HG02852 (cell line): ENCODE results near the gene NYNRIN.
A peak's percentile ranks its signal among the peaks of the same experiment; 100 is the strongest.

Experiments used
- ATAC-seq: cut with Tn5 transposase; IDR thresholded peaks from one replicate; pipeline ENCODE4 v1.9.1; 2021; ENCODE audit warnings: mild to moderate bottlenecking, moderate library complexity; ENCODE audit not compliant: unreplicated experiment

NYNRIN gene

GRCh38 chr14:24390701-24391468 is 7.9 kb upstream of the NYNRIN start:
- no peak for ATAC-seq

GRCh38 chr14:24392325-24393091 is 6.3 kb upstream of the NYNRIN start:
- no peak for ATAC-seq

DNA sequence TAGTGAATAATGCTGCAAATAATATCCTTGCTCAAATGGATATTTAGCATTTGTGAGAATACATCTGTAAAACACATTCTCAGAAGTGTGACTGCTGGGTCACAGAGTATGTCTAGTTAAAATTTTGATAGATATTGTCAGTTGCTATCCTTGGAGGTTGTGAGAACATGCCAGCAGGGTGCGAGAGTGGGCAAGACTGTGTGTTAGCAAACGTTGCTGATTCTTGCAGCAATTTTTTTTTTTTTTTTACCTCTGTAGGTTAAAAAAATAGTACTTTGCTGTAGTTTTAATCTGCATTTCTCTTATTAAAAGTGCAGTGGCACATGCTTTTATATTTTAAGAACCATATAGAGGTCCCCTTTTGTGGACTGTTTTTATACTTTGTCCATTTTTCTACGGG is 4.5 kb upstream of the NYNRIN start:
- no peak for ATAC-seq

DNA sequence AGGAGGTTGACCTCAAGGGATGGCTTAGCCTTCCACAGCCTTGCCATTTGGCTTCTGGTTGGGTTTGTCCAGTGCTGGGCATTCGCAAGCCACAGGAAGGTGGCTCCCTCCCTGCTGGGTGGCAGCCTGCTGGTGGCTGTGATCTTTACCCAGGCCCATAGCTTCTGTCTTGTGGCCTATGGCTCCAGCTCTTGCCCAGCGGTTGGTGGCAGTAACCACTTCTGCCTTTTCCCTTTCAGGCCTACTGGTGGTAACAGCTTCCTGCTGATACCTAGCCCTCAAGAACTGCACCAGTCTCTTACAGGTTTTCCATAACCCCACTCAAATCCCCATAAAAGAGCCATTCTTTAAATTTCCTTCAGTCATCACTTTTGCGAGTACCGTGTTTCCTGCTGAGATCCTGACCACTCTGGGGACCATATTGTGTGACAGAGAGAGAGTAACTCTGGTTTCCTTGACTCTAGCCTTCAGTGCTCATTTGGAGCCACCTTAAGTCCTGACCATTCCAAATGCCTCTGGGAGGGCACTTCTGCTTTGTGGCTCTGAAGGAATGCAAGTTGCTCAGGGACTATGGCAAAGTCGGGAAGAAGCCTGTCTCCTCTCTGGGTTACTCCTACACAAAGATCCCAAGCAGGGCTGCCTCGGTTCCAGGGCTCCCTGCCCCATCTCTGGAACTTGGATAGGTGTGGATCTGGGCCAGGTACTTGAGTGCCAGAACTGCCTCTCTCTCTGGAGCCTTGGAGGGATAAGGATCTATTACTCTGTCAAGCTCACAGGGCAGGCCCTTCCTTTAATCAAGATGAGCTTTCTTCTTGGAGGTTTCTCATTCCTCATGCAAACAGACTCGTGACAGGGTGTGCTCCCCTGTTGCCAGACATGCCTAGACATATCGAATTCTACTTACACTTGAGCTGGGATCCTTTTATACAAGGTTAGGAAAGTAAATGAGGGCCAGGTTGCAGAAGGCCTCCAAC is 2.9 kb upstream of the NYNRIN start:
- no peak for ATAC-seq

DNA sequence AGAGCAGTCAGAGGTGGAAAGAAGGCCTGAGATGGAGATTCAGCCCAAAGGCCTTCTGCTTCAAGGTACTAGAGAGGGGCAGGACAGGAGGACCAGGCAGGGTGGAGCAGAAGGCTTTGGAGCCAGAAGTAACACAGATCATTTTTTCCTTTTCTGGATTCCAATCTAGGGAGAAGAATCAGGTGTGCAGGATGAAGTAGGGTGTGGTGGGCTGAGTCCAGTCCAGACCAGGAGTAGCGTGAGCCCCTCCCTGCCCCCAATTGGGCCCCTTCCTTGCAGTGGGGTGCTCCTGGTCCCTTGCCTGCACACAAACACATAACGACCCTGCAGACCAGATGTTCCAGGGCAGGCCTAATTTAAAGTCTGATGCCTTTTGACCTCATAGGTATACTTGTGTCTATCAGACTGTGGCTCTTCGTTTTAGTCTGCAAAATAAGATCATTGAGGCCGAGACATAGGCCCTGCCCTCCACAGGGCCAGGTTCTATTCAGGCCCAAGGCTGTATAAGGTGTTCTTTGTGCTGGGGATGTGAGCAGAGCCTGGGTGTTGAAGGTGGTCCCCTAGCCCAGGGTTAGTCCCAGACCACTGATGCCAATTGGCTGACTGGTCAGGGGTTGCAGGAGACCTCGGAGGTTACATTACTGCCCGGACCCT is 1.0 kb upstream of the NYNRIN start:
- ATAC-seq = no peak

- no peak for ATAC-seq
These were observed 530 bp upstream of the NYNRIN start for GRCh38 chr14:24398293-24398652.

DNA sequence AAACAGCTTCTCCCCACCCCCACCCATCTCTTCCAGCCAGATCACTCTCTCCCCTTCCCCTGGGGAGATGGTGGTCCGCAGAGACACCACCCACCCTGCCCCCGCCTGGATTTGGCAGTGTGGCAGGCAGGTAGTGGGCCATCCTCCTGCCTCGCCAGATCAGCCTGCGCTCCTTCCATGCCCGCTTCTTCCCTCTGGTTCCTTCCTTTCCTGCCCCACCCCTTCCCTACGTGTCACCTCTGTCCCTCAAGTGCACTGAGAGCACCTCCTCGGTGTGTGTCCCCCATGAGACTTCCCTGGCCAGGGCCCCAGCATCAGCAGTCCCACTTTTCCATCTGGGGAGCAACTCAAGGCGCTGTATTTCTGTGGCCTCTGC is 632 bp downstream of the NYNRIN start:
- ATAC-seq = no peak

DNA sequence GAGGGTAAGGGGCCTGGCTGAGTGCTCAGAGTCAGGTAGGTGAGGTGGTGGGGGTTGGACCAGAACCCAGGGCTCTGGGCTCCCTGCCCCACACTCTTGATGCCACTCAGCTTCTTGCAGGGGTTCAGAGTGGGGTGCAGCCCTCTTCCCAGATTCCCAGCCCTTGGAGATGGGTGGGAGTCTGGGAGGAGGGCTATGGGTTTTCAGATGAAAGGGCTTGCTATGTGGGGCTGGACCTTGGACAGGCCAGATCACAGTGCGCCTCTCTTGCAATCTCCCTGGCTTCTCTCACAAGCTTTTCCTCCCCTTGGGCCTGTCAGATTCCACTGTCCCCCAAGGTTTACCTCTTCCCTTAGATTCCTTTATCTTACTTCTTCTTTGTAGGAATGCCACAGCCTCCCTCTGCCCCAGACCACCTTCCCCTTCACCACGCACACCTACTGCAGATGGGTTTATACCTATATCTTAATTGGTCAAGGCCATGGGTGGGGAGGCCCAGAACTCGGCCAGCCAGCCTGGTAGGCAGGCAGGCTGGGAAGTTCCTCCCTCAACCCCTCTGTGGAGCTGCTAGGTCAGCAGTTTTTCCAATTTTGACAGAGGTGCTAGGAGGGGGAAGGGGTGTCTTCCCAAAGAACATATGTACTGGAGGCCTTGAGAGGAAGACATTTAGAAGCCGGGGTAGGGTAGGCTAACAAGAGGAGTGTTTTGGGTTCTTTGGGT is 1.4 kb downstream of the NYNRIN start:
- ATAC-seq = no peak

DNA sequence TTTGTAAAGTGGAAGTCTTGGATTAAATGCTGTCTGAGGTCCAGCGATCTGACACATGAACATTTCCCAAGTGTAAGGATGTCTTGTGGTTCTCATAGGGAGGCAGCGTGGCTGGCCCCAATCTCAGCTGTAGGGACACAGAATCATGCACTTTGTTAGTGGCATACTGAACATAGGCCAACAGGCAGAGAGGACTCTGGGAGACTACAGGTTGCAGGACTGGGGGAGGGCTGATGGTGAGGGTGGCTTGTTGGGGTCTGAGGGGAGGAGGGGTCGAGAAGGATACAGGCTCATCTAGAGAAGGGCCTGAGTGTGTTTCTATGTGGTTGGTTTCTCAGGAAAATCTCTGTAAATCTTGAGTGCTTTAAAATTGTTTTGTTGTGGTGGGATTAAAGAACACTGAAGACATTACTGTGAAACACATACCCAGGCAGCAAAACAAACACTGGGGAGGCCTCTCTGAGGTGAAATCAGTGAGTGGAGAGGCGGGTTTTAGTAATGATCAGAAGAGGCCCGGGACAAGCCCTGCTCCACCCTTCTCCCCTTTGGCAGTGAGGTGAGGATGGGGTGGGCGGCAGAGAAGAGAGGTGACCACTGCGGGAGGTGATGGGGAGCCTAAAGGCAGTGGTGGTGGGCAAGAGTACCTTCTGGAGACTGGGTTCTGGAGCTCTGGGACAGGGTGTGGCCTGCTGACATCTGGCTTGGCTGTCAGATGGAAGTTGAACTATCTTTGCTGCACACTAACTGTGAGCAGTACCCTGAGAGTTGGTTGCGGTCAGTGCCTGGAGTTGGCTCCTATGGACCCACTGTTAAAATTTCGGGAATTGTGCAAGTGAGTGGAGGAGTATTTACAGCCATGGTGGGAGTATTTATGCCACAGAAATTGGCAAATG is 3.3 kb downstream of the NYNRIN start:
- no peak for ATAC-seq

DNA sequence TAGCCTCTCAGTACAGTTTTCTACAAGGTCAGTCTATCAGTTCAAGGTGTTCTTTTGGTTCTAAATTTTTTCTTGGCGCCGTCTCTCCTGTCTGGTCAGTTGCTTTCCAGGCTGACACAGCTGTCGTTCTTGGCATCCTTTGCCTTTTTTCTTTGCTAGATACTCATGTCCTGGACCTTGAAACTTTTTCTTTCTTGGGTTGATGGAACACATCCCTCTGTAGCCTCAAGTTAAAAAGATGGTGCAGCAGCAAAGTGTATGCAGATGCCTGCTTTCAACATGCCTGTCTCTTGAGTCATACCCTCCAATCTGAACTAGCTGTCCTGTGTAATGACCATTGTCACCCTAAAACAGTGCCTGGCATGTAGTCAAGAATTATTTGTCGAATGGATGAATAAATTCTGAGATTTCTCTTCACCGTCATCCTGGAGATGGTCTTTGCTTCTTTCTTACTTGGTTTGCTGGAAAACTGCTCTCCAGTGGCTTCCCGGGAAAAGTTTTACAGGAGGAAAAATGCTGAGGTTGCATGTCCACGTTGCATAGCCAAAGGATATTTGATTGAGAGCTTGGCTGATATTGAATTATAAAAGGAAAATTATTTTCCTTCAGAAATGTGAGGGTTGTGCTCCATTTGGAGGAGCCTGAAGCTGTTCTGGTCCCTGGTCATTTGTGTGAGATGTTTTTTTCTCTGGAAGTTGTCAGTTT is 4.6 kb downstream of the NYNRIN start:
- no peak for ATAC-seq

- ATAC-seq = no peak
These were observed 6.0 kb downstream of the NYNRIN start for GRCh38 chr14:24404814-24405213.

- no peak for ATAC-seq
These were observed 7.6 kb downstream of the NYNRIN start for GRCh38 chr14:24406416-24406815.

DNA sequence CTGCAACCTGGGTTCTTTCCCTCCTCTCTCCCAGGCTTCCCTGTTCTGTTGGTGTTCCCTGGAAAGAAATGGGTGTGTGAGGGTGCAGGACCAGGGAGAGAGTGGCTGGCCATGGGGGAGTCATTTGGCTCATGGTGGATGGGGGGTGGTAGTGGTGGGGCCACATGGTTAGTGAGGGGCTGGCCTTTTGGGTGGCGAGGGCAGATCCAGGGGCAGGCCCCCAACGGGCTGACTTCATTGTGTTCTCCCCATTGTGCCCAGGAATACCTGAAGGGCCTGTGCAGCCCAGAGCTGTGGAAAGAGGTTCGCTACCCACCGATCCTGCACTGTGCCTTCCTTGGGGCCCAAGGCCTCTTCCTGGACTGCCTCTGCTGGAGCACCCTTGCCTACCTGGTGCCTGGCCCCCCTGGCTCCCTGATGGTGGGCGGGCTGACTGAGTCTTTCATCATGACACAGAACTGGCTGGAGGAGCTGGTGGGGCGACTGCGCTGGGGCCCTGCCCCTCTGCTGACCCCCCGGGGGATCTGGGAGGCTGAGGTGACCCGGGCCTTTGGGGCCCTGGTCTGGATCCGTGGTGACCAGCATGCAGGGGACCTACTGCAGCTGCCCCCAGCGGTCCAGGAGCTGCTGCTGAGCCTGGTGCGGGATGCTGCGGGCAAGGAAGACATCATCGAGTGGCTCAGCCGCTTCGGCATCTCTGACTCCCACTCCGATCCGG is 9.0 kb downstream of the NYNRIN start:
- no peak for ATAC-seq

DNA sequence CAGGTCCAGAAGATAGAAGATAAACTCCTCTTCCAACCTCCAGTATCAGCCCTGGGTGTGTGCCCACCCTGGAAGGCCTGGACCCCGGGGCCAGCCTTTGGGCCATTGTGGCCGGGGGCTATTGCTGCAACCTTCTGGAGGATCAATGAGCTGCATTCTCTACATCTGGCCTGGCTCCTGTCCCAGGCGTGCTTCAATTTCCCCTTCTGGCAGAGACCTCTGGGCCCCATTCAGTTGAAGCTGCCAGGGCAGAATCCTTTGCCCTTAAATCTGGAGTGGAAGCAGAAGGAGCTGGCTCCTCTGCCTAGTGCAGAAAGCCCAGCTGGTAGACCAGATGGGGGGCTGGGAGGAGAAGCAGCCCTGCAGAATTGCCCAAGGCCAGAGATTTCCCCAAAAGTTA is 10.0 kb downstream of the NYNRIN start:
- no peak for ATAC-seq

DNA sequence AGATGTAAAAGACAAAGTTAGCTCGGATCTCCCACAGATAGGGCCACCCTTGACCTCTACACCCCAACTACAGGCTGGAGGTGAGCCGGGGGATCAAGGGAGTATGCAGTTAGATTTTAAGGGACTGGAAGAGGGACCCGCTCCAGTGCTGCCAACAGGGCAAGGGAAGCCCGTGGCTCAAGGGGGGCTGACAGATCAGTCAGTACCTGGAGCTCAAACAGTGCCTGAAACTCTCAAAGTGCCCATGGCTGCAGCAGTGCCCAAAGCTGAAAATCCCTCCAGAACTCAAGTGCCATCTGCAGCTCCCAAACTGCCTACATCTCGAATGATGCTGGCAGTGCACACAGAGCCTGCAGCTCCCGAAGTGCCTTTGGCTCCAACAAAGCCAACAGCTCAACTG is 10.4 kb downstream of the NYNRIN start:
- ATAC-seq = no peak

DNA sequence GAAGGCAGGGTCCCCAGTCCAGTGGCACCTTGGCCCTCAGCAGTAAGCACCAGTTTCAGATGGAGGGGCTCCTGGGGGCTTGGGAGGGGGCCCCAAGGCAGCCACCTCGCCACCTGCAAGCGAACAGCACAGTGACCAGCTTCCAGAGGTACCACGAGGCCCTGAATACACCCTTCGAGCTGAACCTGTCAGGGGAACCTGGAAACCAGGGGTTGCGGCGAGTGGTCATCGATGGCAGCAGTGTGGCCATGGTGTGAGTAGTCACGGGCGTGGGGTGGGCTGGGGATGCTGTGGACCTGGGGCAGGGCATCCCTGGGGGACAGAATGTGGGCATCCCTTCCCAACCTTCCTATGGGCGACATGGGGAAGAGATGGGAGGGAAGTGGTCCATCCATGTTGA is 11.2 kb downstream of the NYNRIN start:
- ATAC-seq = no peak

DNA sequence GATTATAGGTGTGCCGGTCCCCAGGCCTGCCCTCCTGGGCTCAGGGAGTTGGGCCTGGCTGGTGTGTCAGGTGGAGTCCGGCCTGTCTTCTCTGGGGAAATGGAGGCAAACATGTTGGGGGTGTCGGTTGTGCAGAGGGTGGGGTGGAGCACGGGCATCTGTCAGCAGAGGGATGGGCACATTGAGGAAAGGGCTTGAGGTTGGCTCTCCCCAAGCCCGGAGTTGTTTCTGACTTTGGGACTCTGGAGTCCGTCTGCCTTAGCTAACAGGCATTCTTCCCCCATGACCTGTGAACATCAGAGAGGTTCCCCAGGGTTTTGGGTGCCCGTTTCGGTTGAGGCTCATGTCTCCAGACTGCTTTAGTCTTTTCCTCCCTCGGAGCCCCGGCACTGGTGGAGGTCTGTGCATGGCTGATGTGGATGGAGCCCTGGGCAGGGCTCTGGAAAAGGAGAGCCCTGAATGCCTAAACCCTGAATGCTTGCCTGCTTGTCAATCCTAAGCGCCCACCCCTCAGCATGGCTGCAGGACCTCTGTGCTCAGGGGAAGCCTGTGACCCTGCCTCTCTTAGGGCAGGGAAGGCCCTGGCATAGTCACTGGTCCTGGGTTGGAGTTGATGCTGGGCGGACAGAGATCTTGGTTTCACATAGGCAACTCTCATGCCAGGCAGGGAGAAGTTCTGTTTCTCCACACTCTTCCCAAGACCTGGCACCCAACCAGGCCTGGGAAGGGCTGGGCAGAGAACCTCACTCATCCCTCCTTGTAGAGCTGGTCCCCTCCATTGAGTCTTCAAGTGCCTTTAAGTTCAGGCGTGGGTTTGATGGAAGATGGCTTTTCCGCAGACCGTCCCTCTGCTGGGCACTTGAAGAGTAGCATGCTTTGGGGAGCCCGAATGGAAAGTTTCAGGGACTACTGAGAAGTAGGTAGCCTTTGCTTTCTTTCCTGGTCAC is 12.9 kb downstream of the NYNRIN start:
- ATAC-seq = peak; percentile 54
